HepG2 (cell line): ENCODE results near the gene PFKFB4. TPM values are rescaled to one million over a fixed set of nuclear protein-coding genes. Genes with fewer than 3 reads are reported as not detected.
A peak's percentile ranks its signal among the peaks of the same experiment; 100 is the strongest.

Source experiments
- ATAC-seq: fragments of 200-7000 bp; cut with Tn5 transposase; 3 replicates; pipeline ENCODE4 v1.9.1; 2020; ENCODE audit warnings: mild to moderate bottlenecking, moderate library complexity
- BruUV-seq: library from RNA; stranded (reverse); fragments of 400-500 nt; replicated peaks from 2 replicates; lab custom pipeline; 2021; lab: Mats Ljungman, UMichigan
- CTCF ChIA-PET: fragments of 300-600 bp; formaldehyde crosslinking; extraction: SDS; loops from one replicate; lab custom pipeline; 2021; ENCODE audit warnings: low total read pairs, inconsistent platforms, low intra/inter-chr PET ratio; lab: Yijun Ruan, JAX
- POLR2A ChIA-PET: fragments of 350-600 bp; sonication (Branson Sonifier 250); formaldehyde crosslinking; loops from one replicate; lab custom pipeline; 2020; ENCODE audit warnings: antibody characterized with exemption, inconsistent platforms; lab: Yijun Ruan, JAX
- DNase-seq: peaks from one replicate; pipeline ENCODE4 v3.0.0-alpha.2; 2015; ENCODE audit warnings: low spot score
- FAIRE-seq: peaks from 3 replicates; lab custom pipeline; 2011; peaks lifted over from hg19 to GRCh38; lab: Jason Lieb, UNC
- H2AFZ ChIP-seq: one replicate; pipeline ENCODE4 v1.6.1; 2011; ENCODE audit warnings: low read length, inconsistent platforms
- H3K27ac ChIP-seq: fragments of 300-600 bp; 3 replicates; pipeline ENCODE4 v1.8.0; 2011; ENCODE audit warnings: mixed run types, mild to moderate bottlenecking, mixed read lengths, low read length, inconsistent platforms; ENCODE audit not compliant: insufficient read depth; ENCODE audit errors: extremely low read length
- H3K27me3 ChIP-seq, 2 experiments: fragments of 200-600 bp in 1 of 2; 2 replicates in 1 of 2; 3 replicates in 1 of 2; pipeline versions ENCODE4 v1.6.0 to v1.8.0; 2011; ENCODE audit warnings: low read length in 2 of 2, mild to moderate bottlenecking in 2 of 2, moderate library complexity in 2 of 2, inconsistent platforms in 1 of 2; ENCODE audit not compliant: insufficient read depth in 2 of 2, control insufficient read depth in 1 of 2
- H3K36me3 ChIP-seq, 2 experiments: fragments of 200-600 bp in 1 of 2; replicated peaks in 1 of 2; 2 replicates in 1 of 2; 3 replicates in 1 of 2; pipeline versions ENCODE4 v1.5.1 to v1.8.0; 2011; ENCODE audit warnings: low read length in 2 of 2, inconsistent platforms in 1 of 2; ENCODE audit not compliant: insufficient read depth in 2 of 2, control insufficient read depth in 1 of 2
- H3K4me1 ChIP-seq: 2 replicates; pipeline ENCODE4 v1.5.1; 2012; ENCODE audit warnings: low read length, inconsistent platforms; ENCODE audit not compliant: insufficient read depth
- H3K4me2 ChIP-seq: 2 replicates; pipeline ENCODE4 v1.6.0; 2011; ENCODE audit warnings: low read depth, low read length, inconsistent platforms
- H3K4me3 ChIP-seq, 3 experiments: fragments of 200-600 bp in 1 of 3; sonication (generic), shearing (Covaris generic) in 1 of 3; replicated peaks in 1 of 3; 2 replicates each; pipeline ENCODE4 v1.5.1; 2011 to 2016; ENCODE audit warnings: low read length in 3 of 3, inconsistent platforms in 2 of 3, low read depth in 2 of 3, mild to moderate bottlenecking in 2 of 3, control low read depth in 1 of 3, mixed read lengths in 1 of 3; ENCODE audit not compliant: insufficient read depth in 1 of 3
- H3K79me2 ChIP-seq: one replicate; pipeline ENCODE4 v1.6.1; 2011; ENCODE audit warnings: low read length, inconsistent platforms; ENCODE audit not compliant: insufficient read depth
- H3K9ac ChIP-seq: 2 replicates; pipeline ENCODE4 v1.6.0; 2011; ENCODE audit warnings: mild to moderate bottlenecking, low read depth, low read length, inconsistent platforms; ENCODE audit not compliant: insufficient read depth
- H3K9me3 ChIP-seq: 2 replicates; pipeline ENCODE4 v1.5.1; 2012; ENCODE audit warnings: mild to moderate bottlenecking, low read length
- H4K20me1 ChIP-seq: 2 replicates; pipeline ENCODE4 v1.6.0; 2011; ENCODE audit warnings: inconsistent platforms, mild to moderate bottlenecking, low read length, moderate library complexity; ENCODE audit not compliant: insufficient read depth
- SOX13 ChIP-seq, 3 experiments: fragments of 450-650 bp in 1 of 3; sonication (generic) in 1 of 3; formaldehyde crosslinking in 1 of 3; IDR thresholded peaks in 2 of 3; conservative IDR thresholded peaks in 1 of 3; 2 replicates each; pipeline versions ENCODE4 v1.5.0 to v1.6.1; 2016 to 2020; ENCODE audit warnings: antibody characterized with exemption in 1 of 3, mild to moderate bottlenecking in 1 of 3, missing compliant biosample characterization in 1 of 3, missing genetic modification reagents in 1 of 3, moderate library complexity in 1 of 3
- XBP1 ChIP-seq: sonication (generic); formaldehyde crosslinking; IDR thresholded peaks from 2 replicates; pipeline ENCODE4 v1.5.0; 2020; ENCODE audit warnings: missing genetic modification reagents
- ZFY ChIP-seq: sonication (generic); formaldehyde crosslinking; IDR thresholded peaks from 2 replicates; pipeline ENCODE4 v1.4.0; 2020; ENCODE audit warnings: missing genetic modification reagents
- ZNF563 ChIP-seq: sonication (generic); formaldehyde crosslinking; IDR thresholded peaks from 2 replicates; pipeline ENCODE4 v1.8.0; 2022; ENCODE audit warnings: mild to moderate bottlenecking, moderate library complexity, missing genetic modification reagents
- ZNF589 ChIP-seq: sonication (generic); formaldehyde crosslinking; conservative IDR thresholded peaks from 2 replicates; pipeline ENCODE4 v1.8.0; 2022; ENCODE audit warnings: mild to moderate bottlenecking, moderate library complexity, missing genetic modification reagents
- ZNF670 ChIP-seq: sonication (generic); formaldehyde crosslinking; IDR thresholded peaks from 2 replicates; pipeline ENCODE4 v1.8.0; 2022; ENCODE audit warnings: mild to moderate bottlenecking, missing genetic modification reagents, borderline replicate concordance
- ZNF674 ChIP-seq: sonication (generic); formaldehyde crosslinking; IDR thresholded peaks from 2 replicates; pipeline ENCODE4 v1.5.0; 2020; ENCODE audit warnings: low read depth, mild to moderate bottlenecking, missing genetic modification reagents
- ZNF788 ChIP-seq: sonication (generic); formaldehyde crosslinking; IDR thresholded peaks from 2 replicates; pipeline ENCODE4 v1.5.0; 2020; ENCODE audit warnings: mild to moderate bottlenecking, missing genetic modification reagents, borderline replicate concordance
- WGBS: methylation state at CpG from one replicate; pipeline ENCODE4 v1.1.6; 2017; ENCODE audit warnings: low lambda C conversion rate; 5-methylcytosine and 5-hydroxymethylcytosine counted together
- in situ Hi-C: cut with HindIII; loops from 2 replicates; pipeline ENCODE4 v1.10.0; 2017; ENCODE audit warnings: low pct_unique_long_range_greater_than_20kb; ENCODE audit not compliant: extremely low pct_ligation_motif_present
- intact Hi-C: fragments of 100-400 bp; cut with micrococcal nuclease; formaldehyde crosslinking; loops from one replicate; pipeline ENCODE4 v1.10.0; 2022; ENCODE audit not compliant: unreplicated experiment
- polyA plus RNA-seq, 8 experiments: library from polyadenylated mRNA; depleted of rRNA in 3 of 8; stranded (reverse) in 7 of 8; unstranded in 1 of 8; fragments of >200 nt; fragmentation: Illumina TruSeq in 4 of 8; extraction: Trizol in 4 of 8; gene quantifications; 2 replicates each; pipeline versions ENCODE4 v1.2.1 to v1.2.3, GENCODE V29; 2011 to 2016; ENCODE audit warnings: low read depth in 4 of 8, missing spikeins in 1 of 8, mixed read lengths in 1 of 8; ENCODE audit not compliant: insufficient read depth in 1 of 8
- total RNA-seq, 5 experiments: library from RNA; depleted of rRNA; stranded (reverse); fragments of >200 nt; fragmentation: Illumina TruSeq; extraction: Trizol; gene quantifications; 2 replicates each; pipeline ENCODE4 v1.2.3, GENCODE V29; 2016; ENCODE audit warnings: low read depth in 1 of 5
- TF ChIP-seq, protein P1 (sequence below): sonication (generic); formaldehyde crosslinking; IDR thresholded peaks from 2 replicates; pipeline ENCODE4 v1.5.1; 2020; ENCODE audit warnings: mild to moderate bottlenecking, missing genetic modification reagents
- TF ChIP-seq, protein P2 (sequence below): sonication (generic); formaldehyde crosslinking; IDR thresholded peaks from 2 replicates; pipeline ENCODE4 v1.4.0; 2020; ENCODE audit warnings: missing genetic modification reagents
- TF ChIP-seq, protein P3 (sequence below): IDR thresholded peaks from 2 replicates; pipeline ENCODE4 v1.6.1; 2012; ENCODE audit warnings: inconsistent platforms

PFKFB4 gene
- total and polyA plus RNA-seq, 2 of the 13 experiments (the other 11 are each of a cell fraction or from before 2014, with no cell fraction given): 7.1 to 103 TPM

DNA sequence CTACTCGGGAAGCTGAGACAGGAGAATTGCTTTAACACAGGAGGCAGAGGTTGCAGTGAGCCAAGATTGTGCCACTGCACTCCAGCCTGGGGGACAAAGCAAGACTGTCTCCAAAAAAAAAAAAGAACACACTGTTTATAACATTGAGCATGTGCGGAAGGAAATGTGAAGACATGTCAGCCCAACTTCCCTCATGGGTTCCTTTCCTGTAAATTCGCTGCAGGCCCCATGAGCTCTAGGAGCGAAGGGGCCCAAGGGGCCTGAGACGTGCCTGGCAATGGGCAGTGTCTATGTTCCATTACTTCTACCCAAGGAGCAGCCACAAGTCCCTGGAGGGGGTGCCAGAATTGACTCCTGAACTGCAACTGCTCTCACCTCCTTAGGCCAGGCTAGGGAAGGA lies 3.2 kb downstream of the PFKFB4 start (continued):
- TF ChIP-seq, protein P1, sequence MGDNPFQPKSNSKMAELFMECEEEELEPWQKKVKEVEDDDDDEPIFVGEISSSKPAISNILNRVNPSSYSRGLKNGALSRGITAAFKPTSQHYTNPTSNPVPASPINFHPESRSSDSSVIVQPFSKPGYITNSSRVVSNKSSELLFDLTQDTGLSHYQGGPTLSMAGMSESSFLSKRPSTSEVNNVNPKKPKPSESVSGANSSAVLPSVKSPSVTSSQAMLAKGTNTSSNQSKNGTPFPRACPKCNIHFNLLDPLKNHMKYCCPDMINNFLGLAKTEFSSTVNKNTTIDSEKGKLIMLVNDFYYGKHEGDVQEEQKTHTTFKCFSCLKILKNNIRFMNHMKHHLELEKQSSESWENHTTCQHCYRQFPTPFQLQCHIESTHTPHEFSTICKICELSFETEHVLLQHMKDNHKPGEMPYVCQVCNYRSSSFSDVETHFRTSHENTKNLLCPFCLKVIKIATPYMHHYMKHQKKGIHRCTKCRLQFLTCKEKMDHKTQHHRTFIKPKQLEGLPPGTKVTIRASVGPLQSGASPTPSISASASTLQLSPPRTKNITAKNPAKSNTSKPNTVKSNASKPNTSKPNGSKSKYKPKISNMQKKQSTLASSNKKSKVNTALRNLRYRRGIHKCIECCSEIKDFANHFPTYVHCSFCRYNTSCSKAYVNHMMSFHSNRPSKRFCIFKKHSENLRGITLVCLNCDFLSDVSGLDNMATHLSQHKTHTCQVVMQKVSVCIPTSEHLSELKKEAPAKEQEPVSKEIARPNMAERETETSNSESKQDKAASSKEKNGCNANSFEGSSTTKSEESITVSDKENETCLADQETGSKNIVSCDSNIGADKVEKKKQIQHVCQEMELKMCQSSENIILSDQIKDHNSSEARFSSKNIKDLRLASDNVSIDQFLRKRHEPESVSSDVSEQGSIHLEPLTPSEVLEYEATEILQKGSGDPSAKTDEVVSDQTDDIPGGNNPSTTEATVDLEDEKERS (CRISPR knock-in tag): no peak
- no peak for TF ChIP-seq ZNF589 (CRISPR knock-in tag)
- TF ChIP-seq ZNF788: no peak
- TF ChIP-seq, protein P2, sequence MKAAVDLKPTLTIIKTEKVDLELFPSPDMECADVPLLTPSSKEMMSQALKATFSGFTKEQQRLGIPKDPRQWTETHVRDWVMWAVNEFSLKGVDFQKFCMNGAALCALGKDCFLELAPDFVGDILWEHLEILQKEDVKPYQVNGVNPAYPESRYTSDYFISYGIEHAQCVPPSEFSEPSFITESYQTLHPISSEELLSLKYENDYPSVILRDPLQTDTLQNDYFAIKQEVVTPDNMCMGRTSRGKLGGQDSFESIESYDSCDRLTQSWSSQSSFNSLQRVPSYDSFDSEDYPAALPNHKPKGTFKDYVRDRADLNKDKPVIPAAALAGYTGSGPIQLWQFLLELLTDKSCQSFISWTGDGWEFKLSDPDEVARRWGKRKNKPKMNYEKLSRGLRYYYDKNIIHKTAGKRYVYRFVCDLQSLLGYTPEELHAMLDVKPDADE (CRISPR knock-in tag): no peak
- no peak for TF ChIP-seq XBP1 (CRISPR knock-in tag)
- TF ChIP-seq, all 625 proteins: peak for 0

DNA sequence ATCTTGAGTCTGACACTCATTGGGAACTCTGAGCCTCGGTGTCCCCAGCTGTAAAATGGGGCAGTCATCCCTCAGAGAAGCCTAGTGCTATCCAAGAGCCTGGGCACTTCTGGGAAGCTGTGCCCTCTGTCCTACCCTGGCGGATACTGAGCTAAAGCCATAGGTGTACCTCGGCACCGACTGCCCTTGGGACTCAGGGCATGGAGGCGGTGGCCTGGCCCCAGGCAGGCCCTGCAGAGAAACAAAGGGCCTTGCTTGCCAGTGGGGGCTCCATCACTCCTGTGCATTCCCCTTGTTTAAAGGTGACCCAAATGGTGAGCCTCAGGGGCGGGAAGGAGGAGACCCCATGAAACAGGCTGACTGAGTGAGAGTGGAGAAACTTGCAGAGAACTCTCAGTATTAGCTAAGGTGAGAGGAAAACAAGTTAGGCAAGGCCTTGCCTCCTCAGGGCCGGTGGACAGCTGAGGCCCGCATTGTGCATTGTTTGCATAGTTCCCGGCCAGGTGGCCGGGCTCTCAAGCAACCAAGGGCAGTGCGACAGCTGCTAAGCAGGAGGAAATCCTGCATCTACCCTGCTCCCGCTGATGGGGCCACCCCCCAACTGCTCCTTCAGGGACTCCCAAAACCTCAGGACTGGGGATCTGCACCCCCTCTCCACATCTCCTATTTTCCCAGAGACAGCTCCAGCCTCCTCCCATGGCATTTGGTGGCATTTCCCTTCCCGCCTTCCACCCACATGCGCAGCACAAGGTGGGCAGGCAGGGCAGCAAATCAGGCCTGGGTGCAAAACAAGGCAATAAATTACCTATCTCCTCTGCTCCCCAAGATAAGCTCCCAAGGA lies 4.3 kb downstream of the PFKFB4 start:
- intact Hi-C loops: no loop called here
- WGBS: 68% methylated on average over 8 of the region's 14 CpGs
- no peak for TF ChIP-seq SOX13 (IDR thresholded peaks at IDR 0.05)
- TF ChIP-seq SOX13 (CRISPR knock-in tag; conservative IDR thresholded peaks at IDR 0.05 in 1 of 2, IDR thresholded peaks at IDR 0.05 in 1 of 2): peak in 1 of 2 experiments; percentile 50; a peak in 2 of 4 replicates
- 0 out of 2 replicates have a peak, but pooled peaks have one; percentile 21 for TF ChIP-seq ZFY (CRISPR knock-in tag)
- TF ChIP-seq ZNF670 (CRISPR knock-in tag): no peak
- TF ChIP-seq, protein P3, sequence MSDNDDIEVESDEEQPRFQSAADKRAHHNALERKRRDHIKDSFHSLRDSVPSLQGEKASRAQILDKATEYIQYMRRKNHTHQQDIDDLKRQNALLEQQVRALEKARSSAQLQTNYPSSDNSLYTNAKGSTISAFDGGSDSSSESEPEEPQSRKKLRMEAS: 0 out of 2 replicates have a peak, but pooled peaks have one; percentile 20
- TF ChIP-seq ZNF674 (CRISPR knock-in tag): no peak
- no peak for TF ChIP-seq ZNF563

More for the DNA sequence above, 4.3 kb downstream of the PFKFB4 start:
- Histone ChIP-seq H3K79me2 (peaks cover 60% of the 10 kb centered on the region), H3K36me3 (peaks cover 22 to 55% of the 10 kb centered on the region in 2 experiments; a peak in 4 of 5 replicates), H3K27me3 (no peaks in the 10 kb centered on the region; a peak in 1 of 5 replicates), H3K9ac (peak overlapping the region; percentile 38), H3K4me1 (peaks cover 72% of the 10 kb centered on the region), H3K9me3 (no peaks in the 10 kb centered on the region), H3K4me3 (peak overlapping the region in 2 of 3 experiments; percentile 17 to 43; a peak in 1 of 6 replicates), H3K27ac (no peak overlapping the region), H2AFZ (no peak overlapping the region), H4K20me1 (peaks cover 51% of the 10 kb centered on the region), H3K4me2 (peak overlapping the region; percentile 59; the same call in 1 of the 2 replicates)
- ATAC-seq (no peak), FAIRE-seq (no peak), DNase-seq (no peak)
- no TSS peak for BruUV-seq
- POLR2A ChIA-PET: interaction anchor here (1.1 to 1.4 kb wide), 2 partner anchors 79 to 83 kb away, joined by 3 to 5 read pairs; partner anchors contain the start of gene SLC26A6
- in situ Hi-C loops: no loop called here
- CTCF ChIA-PET: no interaction called here
